HG02973 (cell line): Measurements from ENCODE around the gene COPB2.

Experiments
- ATAC-seq: cut with Tn5 transposase; IDR thresholded peaks from one replicate; pipeline ENCODE4 v1.9.1; 2021; ENCODE audit warnings: moderate library complexity; ENCODE audit not compliant: unreplicated experiment

COPB2 gene

GRCh38 chr3:139309880-139310279 is 79.6 kb downstream of the COPB2 start:
- ATAC-seq, result no peak

- no peak for ATAC-seq
Measured at GRCh38 chr3:139309061-139309591, 80.3 kb downstream of the COPB2 start.

DNA sequence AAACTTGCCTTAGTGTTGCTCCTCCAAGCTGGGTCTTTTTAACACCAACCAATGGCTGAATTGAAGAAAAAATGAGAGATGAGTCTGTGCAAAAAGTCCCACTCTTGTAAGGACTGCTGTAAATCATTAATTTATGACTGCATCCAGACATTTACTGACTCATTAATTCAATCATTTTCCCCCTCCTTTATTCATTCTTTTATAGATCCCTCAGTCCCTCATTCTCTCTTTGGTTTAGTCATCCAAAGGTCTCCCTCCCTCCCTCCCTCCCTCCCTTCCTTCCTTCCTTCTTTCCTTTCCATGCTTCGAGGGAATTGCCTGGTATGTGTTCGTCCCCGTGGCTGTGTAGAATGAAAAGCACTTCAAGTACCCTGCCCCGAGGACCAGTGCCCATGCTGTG is 80.9 kb downstream of the COPB2 start:
- no peak for ATAC-seq

DNA sequence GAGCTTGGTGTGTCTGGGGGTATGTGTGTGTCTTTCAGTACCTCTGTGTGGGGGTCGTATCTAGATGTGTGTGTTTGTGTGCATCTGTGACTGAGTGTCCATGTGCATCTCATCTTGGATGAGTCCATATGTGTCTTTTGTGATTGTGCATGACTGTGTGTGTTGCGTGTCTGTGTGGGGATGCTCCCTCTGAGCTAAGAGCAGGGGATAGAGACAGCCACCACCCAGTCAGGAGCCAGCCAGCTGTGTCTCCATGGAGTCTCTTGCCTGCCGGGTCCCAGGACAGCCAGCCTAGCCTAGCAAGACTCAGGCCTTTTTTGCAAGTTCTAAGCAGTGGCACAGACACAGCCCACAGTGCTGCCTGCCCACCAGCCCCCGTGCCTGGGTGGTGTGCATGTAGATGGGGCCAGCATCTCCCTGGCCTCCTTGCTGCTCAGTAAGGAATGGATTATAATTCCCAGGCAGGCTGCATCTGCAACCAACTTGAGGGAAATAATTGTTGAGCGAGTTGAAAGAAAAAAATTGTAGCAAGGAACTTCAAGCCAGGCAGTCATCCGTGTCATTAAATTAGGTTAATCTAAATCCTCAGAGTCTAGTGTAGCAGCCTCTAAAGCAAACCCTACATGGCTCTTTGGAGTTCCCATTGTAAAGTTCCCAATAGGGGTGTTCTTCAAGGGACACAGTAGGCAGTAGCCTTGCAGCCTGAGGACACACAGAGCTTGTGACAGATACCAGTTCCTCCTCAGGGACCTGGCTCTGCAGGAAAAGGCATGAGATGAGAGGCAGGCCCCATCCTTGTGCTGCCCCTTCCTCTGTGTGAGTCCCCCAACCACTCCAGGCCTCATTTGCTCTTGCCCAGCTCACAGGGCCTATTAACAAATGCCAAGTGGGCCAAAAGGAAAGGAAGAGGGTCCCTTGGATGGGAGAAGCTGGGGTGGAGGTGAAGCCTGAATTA is 81.6 kb downstream of the COPB2 start:
- ATAC-seq, result no peak
